Lung microvascular endothelial cell (primary cell): ENCODE measurements around the gene MMP24. TPM values are rescaled to one million over a fixed set of nuclear protein-coding genes. Genes with fewer than 3 reads are reported as not detected.
A peak's percentile ranks its signal among the peaks of the same experiment; 100 is the strongest.
"Not testable (repeated sequence)": the region's sequence is repeated elsewhere in the genome, so short reads cannot be mapped to it uniquely, and the experiment has no call there.

Source experiments
- DNase-seq, 2 donors: peaks; one replicate each; pipeline versions ENCODE4 v3.0.0 to v3.0.0-alpha.2; 2010; ENCODE audit warnings: low read depth in 2 of 2
- total RNA-seq: library from RNA; depleted of rRNA; stranded (reverse); fragments of >200 nt; gene quantifications from 2 replicates; pipeline ENCODE4 v1.2.1, GENCODE V29; 2014

The MMP24 gene
- total RNA-seq, 1 donor from 2014 or later, result 0.20 TPM

- DNase-seq, result peak; percentile 9 to 19
Observed at GRCh38 chr20:35257175-35257909, 30.9 kb downstream of the MMP24 start.

GRCh38 chr20:35260426-35260825 is 33.9 kb downstream of the MMP24 start:
- no peak for DNase-seq

- not testable (repeated sequence) for DNase-seq
Observed at GRCh38 chr20:35262321-35262720, 35.8 kb downstream of the MMP24 start.

GRCh38 chr20:35262731-35263531 is 36.4 kb downstream of the MMP24 start:
- peak; percentile 49 to 56 for DNase-seq

DNA sequence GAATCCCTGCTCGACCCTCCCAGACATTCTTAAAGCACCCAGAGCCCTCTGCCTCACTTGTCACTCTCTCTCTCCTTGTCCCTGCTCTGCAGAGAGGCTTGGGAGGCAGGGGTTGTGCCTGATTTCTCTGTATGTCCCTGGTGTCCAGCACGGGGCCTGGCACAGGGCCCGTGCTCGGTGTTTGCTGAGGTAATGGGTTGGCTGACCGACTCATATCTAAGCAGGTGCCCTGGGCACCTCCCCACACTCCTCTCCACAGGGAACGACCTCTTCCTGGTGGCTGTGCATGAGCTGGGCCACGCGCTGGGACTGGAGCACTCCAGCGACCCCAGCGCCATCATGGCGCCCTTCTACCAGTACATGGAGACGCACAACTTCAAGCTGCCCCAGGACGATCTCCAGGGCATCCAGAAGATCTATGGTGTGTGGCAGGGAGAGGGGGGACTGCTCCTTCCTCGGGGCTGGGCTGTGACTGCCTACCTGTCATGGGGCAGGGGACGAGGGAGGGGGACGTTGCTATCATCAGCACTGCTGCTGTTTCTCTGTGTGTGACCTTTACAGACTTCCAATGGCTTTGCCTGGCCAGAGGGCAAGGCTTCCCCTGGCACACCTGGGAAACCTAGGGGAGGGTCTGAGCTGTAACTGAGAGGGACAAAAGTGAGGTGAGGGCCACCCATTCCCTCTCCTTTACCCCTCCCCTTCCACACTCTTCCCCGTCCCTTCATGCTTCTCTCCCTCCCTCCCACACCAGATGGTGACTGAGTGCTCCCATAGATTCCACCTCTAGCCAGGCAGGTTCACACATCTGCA is 37.2 kb downstream of the MMP24 start:
- DNase-seq, result peak in 1 of 2 donors; percentile 17

- DNase-seq, result peak; percentile 37 to 41
Observed at GRCh38 chr20:35264755-35265154, 38.3 kb downstream of the MMP24 start.

- DNase-seq, result no peak
Observed at GRCh38 chr20:35267092-35267491, 40.6 kb downstream of the MMP24 start.

DNA sequence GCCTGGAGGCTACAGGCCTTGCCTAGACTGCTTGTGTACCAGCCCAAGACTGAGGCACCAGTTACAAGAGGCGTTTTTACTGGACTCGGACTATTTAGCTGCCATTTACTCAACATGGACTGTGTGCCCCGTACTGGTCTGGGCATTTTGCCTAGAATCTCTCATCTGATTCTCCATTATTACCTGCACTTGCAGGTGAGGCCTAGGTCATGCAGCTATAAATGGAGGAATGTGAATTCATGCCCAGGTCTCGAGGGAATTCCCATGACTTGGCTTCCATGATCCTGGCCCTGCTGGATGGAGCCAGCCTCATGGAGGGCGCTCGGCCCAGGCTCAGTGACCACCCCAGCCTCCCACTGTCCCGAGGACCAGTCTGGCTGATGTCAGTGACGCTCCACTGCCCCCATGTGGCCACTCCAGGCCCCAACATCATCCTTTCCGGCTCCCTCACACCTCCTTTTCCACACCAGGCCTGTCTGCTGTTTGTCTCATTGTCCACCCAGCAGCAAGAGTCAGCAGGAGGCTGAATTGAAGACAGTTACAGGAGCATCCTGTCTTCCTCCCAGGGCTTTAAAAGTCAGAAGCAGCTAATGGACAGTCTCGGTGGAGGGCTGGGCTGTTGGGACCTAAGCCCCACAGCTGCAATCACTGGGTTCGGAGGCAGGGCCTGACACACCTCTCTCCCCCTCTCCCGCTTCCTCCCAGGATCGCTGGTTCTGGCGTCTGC is 42.7 kb downstream of the MMP24 start:
- DNase-seq, result peak; percentile 63 to 79

- DNase-seq, result no peak
Observed at GRCh38 chr20:35270021-35270902, 43.8 kb downstream of the MMP24 start.

DNA sequence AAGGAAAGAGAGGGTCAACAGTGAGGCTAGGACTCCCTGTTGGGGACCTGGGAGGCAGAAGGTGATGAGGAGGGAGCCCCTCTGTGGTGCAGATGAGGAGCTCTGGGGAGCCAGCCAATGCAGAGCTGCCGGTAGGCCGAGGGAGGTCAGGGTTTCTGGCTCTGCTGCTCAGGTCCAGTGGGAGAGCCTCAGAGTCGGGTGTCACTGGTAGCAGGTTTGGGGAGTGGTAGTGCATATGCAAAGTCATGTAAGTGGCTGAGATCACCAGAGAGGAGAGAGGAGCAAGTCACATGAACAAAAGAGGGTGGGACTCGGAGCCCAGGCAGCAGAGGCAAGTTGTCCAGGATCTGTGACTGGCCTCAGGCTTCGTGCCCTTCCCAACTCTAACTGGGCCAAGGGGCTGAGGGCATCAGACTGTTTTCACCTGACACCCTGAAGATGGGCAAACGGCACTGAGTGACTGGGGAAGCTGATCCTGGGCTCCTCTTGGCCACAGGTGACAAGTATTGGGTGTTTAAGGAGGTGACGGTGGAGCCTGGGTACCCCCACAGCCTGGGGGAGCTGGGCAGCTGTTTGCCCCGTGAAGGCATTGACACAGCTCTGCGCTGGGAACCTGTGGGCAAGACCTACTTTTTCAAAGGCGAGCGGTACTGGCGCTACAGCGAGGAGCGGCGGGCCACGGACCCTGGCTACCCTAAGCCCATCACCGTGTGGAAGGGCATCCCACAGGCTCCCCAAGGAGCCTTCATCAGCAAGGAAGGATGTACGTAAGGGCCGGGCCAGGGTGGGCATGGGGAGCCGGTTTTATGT is 44.8 kb downstream of the MMP24 start:
- DNase-seq, result no peak

- DNase-seq, result no peak
Observed at GRCh38 chr20:35271904-35272303, 45.4 kb downstream of the MMP24 start.

DNA sequence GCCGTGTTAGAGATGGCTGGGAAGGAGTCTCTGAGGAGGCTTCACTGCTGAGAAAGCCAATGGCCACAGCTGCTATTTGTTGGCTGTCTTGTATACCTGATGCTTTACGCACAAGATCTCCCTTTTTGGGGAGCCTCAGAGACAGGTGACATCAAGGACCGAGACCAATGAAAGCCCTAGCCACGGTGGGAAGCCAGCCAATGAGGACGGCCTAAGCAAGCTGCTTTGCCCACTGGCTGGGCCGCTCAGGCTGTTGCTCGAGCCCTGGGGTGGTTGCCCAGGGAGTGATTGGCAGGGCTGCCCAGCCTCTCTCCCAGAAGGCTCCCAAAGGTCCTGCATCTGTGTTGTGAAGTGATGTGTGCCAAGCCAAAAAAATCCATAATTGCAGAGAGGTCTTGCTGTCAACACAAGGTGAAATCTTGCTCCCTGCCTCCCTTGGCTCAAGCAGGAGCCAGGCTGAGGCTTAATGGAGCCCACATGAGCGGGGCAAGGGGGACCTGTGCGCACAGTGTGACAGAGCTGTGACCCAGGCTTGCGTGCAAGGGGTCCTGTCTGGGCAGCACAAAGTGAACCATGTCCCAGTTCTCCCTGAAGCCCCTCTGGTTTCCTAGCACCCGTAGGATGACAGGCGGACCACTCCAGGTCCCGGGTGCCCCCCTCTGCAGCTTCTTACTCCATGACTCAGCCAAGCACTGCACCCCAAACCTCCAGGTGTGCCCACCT is 47.1 kb downstream of the MMP24 start:
- no peak for DNase-seq

- DNase-seq, result no peak
Observed at GRCh38 chr20:35274172-35275092, 47.9 kb downstream of the MMP24 start.

GRCh38 chr20:35275741-35276251 is 49.3 kb downstream of the MMP24 start:
- DNase-seq, result no peak

DNA sequence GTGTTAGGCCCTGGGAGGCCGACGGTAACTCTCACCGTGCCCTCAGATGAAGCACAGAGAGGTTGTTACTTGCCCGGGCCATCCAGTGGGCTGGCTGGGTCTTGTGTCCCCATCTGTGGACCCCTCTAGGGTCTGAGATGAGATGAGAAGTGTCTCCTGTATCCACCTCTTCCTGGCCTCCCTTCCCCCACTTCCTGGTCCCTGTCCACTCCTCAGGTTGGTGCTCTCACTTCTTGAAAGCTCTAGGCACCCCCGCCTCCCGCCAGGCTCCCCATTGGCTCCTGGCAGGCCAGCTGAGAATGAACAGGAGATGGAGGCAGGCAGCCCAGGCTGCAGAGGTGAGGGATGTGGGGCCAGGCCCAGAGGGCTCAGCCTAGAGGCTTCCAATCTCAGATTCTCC is 49.9 kb downstream of the MMP24 start:
- no peak for DNase-seq

DNA sequence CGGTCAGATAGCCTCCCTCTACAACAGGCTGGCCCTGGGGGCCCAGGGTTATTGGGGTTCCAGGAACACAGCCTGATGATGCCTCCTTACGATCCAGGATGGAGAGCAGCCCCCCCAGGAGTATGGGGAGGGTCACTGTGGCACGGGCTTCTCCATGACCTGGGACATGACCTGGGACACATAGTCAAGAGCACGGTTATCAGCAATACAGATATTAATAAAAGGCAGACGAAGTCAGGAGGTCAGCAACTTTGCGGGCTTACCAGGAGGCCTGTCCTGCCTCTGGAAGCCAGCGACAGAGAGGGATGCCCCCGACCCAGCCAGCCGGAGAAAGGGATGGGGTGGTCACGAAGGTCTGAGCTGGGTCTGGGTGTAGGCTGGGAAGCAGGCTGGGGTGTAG is 50.6 kb downstream of the MMP24 start:
- no peak for DNase-seq
